Hematopoietic multipotent progenitor cell treated with erythropoietin and hydrocortisone succinate and interleukin-3 and kit ligand, for 17 days (in vitro differentiated cells): ENCODE data around the gene IFIH1.

Experiments
- DNase-seq: peaks from one replicate; pipeline ENCODE4 v3.0.0-alpha.2; 2015; ENCODE audit warnings: low spot score

The IFIH1 gene

DNA sequence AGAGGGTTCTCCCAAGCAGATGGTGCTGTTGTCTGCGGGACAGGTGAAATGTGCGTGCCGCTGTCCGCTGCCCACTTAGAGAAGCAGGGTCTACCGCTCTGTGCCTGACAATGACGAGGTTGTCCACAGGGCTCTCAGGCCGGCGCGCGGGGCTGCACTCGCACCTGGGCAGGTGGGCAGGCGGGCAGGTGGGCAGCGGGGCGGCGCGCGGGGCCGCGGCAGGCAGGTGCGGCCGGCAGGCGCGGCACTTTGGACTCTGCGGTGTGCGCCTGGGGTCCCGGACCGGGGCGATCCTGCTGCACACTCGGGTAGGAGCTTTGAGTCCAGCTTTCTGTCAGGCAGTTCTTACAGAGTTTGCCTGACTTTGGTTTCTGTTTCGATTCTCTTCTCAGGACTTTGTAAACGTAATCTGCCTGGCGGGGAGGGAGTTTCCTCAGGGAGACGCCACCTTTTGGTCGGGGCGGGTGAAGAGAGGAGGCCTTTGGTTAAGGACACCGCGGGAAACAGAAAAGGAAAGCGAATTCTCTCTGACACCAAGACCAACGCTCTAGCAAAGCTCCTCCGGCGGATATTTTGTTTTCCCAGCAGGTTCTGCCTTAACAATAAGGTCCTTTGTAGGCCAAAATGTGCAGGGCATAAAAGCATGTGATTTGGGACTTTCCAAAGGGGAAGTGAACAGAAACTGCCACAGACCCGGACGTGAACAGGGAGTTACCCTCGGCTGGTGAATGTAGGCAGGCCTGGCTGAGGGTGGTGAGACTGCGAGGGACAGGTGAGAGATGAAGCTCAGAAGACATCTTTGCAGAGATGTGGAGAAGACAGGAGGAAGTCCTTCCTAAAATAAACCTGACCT, at the start of gene IFIH1:
TSS of gene IFIH1 (minus strand) at position 357 of the 853 bp plus-strand sequence. CDS start 377 bp downstream, outside the sequence.
- DNase-seq, result peak; percentile 84

GRCh38 chr2:162365392-162365791, 46.9 kb upstream of the IFIH1 start:
- DNase-seq, result no peak

DNA sequence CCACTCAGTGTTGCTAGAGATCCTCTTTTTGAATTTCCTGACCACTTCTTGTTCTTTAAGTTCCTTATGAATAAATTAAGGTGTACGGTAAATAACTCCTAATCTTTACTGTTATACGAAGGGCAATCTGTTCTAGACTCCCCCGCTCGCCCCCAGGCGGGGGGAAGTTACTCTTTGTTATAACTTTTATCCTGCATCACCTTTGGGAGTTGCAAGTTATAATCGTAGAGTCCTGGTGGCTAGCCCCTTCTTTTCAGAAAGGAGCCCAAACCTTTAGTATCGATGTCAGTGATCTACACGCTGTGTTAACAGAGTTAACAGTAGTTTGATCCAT, 26.1 kb upstream of the IFIH1 start:
- DNase-seq, result no peak

DNA sequence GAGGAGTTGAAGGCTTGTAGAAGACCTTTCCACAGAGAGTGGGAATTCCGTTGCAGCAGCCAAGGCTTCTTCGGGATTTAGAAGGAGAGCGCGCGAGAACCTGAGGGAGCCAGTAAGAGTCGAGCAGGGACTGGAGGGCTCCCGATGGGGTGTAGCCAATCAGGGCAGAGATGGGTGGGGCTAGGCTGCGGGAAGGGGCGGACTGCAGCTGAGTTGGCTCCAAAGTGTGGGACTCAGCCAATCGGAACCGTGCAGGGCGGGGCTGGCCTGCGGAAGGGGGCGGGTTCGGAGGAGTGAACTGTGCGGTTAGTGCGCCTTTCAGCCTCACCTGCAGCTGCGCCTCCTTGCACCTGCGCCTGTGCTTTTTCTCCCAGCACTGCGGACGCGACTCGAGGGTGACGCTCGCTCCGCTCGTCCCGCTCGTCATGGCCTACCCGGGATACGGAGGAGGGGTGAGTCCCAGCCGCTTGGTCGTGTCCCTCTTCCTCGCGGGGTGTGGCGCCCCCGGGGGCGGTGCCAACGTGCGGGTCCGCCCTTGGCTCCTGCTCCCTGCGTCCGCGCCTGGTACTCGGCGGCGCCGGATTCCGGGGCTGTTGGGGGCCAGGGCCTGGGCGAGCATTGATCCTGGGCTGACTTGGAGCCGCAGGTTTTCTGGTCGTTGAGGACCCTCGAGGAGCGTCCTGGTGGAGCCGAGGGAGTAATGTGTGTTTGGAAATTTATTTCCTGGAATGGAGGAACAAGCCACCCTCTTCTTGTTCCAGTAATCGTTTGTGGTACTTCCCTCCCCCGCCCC, 25.5 kb upstream of the IFIH1 start, which contains the start of gene GCA:
TSS of gene GCA (plus strand) at position 309 of the 793 bp plus-strand sequence. CDS start at position 426, 117 bp downstream.
- peak; percentile 91 for DNase-seq

DNA sequence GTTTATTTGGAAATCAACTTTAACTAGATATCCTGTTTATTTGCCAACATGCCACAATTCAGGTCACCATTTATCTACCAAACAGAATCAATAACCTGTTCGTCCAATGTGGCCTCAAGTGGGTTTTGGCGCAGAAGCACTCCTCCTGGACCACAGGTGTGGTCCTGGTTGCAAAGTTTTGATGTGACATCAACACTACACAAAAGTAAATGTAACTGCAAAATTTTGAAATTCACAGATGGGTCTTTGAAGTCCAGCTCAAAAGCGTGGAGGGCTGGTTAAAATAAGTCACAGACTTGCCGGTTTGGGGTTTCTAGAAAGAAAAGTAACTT, 25.0 kb upstream of the IFIH1 start:
- no peak for DNase-seq

DNA sequence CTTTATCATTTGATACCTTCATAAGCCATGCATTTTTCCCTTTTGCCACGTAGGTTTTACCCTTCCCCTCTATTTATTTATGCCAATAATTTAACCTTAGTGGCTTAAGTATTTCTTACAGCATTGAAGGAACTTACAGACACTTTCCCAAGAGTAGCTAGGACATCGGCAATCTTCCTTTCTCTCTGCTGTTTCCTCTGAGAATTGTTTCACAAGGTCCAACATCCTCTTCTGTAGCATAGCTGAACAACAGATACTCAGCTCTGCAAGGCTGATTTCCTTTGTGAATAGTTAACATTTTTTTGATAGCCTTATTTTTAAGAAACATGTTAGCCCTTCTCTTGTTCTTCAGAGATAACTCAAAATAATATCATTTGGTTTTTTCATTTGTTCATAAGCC, 24.4 kb upstream of the IFIH1 start:
- DNase-seq, result no peak

DNA sequence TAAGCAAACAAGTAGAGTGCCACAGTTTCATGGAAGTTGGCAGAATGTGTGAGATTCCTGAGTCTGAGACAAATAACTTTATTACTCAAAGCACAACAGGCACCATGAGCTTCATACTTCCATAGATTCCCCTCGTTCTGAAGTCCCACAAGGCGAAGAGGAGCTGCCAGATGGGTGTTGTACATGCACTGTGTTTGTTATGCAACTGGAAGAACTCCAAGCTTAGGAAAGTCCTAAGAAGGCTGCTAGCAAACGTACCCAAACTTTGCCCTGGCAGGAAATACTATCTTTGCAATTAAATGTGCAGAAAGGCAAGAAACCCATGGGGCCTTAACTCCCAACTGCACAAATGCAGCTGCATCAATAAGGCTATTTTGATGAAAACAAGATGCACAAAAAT, 23.8 kb upstream of the IFIH1 start:
- no peak for DNase-seq

- no peak for DNase-seq
Measured at GRCh38 chr2:162340822-162341221, 22.3 kb upstream of the IFIH1 start.

DNA sequence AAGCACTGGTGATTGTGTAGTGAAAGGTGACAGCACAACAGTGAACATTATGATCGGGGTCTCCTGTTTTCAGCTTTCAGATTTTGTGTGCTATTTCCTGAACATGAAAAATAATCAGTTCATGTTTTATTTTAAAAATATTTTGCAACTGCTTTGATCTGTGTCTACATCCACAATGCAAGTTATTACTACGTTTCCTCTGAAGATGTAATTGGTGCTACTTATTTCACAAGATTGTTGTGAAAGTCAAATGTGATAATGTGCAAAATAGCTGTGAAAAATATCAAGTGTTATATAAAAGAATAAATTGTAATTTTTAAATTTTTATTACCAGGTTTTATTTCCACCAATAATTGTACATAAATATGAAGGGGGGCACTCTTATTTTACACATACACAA, 19.4 kb upstream of the IFIH1 start:
- DNase-seq, result no peak

DNA sequence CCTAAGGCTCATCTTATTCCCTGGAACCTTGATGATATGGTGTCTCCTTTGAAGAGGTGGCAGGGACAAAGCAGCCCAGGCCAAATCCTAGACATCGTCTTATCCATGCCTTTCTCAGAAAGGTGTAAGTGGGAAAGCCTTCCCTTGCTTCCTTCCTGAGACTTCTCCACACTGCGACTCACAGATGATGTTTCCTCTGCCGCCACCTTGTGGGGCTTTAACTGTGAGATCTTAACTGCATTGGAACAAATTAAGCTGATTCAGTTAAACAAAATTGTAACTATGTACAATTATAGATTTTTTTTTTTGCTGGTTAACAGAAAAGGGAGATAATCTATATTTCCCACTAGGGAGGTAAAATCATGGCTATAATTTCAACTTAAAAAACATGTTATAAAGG, 15.5 kb upstream of the IFIH1 start:
- DNase-seq, result peak; percentile 48

DNA sequence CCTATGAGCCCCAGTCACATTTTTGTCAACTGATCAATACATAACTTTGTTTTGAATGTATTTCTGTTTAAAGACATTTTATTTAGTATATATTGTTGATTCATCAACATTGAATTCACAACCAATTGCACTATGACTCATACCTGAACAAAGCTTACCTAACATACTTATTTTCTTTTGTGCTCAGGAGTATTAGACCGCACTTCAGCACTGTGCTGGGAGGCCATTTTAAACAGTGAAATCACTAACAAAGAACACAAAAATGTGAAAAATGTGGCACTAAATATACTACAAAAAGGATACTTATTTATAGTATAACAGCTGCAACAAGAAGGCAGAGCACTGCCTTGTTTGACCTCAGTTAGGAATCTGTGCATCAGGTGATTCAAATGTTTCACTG, 12.4 kb upstream of the IFIH1 start:
- no peak for DNase-seq

DNA sequence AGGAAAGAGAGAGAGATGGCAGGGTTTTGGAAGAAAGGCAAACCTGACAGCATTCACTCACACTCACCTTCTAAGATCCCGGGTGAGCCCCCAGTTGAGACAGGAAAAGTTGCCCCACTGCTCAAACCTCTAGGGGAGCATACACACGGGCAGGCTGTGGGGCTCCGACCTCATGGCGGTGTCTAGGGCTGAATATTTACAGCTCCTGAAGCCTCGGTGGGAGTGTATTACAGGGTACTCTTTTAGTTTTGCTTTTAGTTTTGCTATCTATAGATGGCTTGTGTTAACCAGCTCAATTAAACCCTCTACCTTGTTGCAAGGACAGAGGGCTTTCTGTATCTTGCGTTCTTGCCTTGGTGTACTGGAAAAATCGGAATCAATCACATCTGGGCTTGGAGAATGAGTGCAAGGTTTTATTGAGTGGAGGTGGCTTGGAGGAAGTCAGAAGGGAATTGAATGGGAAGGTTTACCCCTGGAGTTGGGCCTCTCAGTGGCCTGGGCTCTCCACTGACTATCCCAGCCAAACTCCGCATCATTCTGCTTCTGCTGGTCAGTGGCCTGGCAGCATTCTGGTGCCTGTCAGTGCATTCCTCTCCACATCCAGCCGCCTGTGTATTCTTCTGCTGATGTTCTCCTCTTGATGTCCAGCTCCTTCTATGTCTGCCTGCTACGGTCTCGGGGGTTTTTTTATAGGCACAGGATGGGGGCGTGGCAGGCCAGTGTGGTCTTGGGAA, 10.1 kb upstream of the IFIH1 start:
- no peak for DNase-seq

DNA sequence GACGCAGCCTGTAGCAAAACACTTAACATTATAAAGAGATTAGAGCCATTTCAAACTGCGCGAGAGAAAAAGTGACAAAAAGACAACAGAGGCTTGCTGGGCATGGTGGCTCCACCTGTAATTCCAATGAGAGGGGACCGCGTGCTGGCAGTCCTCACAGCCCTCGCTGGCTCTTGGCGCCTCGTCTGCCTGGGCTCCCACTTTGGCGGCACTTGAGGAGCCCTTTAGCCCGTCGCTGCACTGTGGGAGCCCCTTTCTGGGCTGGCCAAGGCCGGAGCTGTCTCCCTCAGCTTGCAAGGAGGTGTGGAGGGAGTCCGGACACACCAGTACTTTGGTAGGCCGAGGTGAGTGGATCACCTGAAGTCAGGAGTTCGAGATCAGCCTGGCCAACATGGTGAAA, 9.3 kb upstream of the IFIH1 start:
- no peak for DNase-seq

- DNase-seq, result peak; percentile 48
Measured at GRCh38 chr2:162327134-162327769, 8.8 kb upstream of the IFIH1 start.

- no peak for DNase-seq
Measured at GRCh38 chr2:162324953-162325352, 6.5 kb upstream of the IFIH1 start.

DNA sequence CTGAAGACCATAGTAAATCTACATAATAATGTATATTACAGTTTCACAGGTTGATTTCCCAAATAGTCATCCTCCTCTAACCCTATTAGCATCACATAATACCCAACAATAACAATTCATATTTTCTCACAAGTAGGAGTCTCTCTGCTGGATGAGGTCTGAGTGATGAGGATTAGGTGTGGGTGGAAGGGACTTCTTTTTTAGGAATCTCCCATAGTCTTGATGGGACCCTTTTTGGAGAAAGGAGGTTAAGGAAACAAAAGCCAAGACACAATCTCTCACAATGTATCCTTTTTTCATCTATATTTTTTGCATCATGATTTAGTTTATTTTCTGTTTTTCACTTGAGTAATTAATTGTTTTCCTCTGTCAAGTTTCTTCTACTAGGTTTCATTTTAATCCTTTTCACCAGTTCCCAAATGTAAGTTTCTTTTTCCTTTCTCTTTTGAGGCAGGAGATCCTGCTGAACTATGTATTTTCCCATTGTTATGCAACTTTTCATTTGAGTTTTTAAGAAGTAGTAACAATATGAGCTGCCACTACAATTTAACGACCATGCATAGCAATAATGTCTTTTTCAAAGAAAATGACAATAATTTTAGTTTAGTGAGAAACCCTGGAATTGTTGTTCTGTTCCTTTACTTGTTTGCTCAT, 2.5 kb upstream of the IFIH1 start:
- DNase-seq, result no peak

- peak; percentile 56 for DNase-seq
Measured at GRCh38 chr2:162317861-162318327, 590 bp downstream of the IFIH1 start.

GRCh38 chr2:162317058-162317742, 1.3 kb downstream of the IFIH1 start:
- no peak for DNase-seq

DNA sequence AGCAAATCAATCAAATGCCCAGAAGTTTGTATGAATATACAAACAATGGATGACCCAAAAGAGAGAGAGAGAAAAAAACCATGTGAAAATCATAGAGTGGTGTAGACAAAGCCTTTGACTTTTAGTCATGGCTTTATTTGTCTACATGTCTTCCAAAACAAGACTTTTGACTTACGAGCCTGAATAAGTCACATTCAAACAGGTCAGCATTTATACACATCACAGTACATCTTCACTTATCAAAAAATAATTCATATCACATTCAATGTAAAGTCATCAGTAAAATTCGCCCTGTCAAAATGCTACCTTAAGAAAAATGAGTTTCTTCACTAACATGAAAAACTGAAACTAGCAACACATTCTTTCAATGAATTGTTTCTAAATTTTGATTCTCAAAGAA, 1.9 kb downstream of the IFIH1 start:
- DNase-seq, result no peak

- no peak for DNase-seq
Measured at GRCh38 chr2:162315938-162316337, 2.5 kb downstream of the IFIH1 start.

- no peak for DNase-seq
Measured at GRCh38 chr2:162312853-162313252, 5.6 kb downstream of the IFIH1 start.
